HK-2 (cell line): ENCODE measurements around the gene APH1B.

Source experiments
- DNase-seq: peaks from one replicate; pipeline ENCODE4 v3.0.0-alpha.2; 2018; ENCODE audit not compliant: unreplicated experiment

Gene APH1B

DNA sequence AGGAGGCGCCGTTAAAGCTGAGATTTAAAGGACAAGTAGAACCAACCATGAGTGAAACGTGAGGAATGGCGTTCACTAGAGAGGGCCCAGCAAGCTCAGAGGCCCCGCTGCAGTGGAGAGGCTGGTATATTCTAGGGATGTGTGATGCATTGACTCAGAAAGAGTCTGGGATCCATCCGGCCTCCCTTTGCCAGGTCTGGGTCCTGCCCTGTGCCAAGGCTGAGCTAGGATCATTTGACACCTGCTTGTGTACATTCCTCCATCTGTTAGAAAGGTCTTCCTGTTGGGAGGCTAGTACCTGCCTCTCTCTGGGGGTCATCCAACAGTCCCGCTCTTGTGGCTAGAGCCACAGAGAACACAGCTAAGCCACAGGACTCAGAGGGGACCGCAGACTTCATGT, 75.9 kb downstream of the APH1B start:
- DNase-seq: no peak

DNA sequence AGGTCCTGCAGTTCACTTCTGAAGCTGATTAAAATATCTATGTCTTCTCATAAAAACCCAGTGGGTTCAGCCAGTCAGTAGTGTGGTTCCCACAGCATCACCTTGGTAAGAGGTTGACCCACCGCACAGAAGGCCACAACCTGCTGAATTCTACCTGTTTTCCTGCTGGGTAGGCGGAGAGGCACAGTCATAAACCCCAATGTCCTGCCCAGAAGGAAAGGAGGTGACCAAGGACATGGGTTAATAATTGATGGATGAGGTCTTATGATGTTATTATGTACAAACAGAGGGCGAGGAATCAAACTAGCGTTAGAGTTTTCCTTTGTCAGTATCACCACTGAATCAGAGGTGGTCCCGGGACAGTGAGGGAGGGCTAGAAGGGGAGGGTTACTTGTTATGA, 76.5 kb downstream of the APH1B start:
- no peak for DNase-seq

DNA sequence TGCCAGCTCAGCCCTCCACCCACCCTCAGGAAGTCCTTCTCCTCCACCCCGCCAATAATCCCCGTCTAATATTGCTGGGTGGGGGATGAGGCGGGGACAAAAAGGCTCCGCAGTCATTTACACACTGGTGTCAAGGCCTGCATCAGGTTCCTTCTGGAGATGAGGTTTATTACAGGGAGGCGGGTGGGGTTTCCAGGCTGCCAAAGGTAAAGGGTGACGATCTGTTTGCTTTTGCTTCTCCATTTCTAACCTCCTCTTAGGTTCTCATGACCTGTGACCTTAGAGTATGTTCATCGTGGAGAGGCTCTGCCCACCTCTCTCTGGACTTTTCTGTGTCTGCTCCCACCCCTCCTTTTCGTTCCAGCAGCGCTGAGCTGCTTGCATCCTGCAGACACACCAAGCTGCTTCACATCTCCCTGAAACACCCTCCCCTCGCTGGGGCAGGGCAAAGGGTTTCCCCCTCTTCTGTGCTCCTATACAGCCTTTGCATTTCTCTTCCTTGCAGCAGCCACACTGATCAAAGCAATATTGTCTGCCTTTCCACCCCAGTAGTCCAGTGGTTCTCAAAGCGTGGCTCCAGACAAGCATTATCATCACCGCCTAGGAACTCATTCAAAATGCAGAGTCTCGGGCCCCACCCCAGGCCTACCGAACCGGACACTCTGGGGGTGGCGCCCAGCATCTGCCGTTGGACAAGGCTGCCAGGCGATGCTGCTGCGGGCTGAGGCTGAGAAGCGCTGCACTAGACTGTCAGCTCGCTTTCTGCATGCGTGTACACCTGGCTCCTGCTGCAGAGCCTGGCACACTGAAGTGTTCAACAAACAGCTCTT, 77.6 kb downstream of the APH1B start:
- no peak for DNase-seq

DNA sequence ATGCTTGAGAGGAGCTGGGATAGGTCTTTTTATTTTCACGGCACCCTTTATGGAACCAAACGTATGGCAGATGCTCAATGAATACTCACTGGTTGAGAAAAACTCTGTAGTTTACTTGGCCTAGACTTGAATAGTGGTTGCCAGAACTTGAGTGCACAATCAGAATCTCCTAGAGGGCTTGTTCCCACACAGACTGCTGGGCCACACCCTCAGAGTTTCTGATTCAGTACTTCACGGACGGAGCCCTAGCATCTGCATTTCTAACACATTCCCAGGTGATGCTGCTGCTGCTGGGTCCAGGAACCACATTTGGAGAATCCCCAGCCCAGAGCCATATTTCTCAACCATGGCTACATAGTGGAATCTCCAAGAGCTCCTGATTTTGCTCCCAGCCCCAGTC, 79.7 kb downstream of the APH1B start:
- DNase-seq: no peak

DNA sequence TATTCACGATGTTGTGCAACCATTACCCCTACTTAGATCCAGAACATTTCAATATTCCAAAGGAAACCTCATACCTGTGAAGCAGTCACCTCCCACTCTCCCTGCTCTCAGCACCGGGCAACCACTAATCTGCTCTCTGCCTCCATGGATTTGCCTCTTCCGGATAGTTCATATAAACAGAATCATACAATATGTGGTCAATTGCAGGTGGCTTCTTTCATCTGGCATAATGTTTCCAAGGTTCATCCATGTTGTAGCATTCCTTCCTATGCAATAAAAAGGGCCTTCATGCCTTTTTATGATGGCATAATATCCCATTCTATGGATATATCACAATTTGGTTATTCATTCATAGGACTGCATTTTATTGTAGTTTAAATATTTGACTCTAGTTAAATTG, 80.3 kb downstream of the APH1B start:
- no peak for DNase-seq

DNA sequence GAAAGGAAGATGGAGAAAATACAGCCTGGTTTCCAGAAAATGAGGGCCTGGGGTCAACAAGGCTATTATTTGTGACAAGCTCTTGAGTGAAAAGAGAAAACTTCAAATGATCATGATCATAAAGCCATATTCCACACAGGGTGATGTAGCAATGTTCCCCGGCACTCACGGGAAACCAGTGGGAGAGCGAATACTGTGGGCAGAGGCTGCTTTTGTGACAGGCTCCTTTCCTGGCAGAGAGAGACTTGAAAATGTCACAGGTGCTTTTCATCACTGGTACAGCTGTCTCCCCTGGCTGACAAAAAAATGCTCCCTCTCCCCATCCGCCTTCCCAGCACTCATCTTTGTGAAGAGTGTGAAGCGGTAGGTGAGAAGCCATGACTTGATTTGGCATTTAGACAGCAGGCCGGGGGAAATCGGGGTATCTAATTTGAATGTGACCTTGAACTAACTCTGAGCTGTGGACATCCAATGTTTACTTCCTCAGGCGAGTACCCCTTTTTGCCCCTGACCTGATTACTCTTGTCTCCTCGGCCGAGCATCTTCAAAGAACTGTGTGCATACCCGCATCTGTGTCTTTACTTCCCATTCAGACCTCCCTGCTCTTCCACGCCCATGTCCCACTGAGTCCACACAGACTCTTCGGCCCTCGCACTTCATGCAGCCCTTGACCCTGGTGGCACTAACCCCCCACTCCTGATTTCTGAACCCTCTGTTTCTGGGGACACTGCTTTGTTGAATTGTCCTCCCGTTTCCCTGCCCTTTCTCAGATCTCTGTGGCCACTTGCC, 81.0 kb downstream of the APH1B start:
- DNase-seq: no peak
